Mammary epithelial cell (primary cell): ENCODE measurements around the gene ACER2.
"Not testable (repeated sequence)": the region's sequence is repeated elsewhere in the genome, so short reads cannot be mapped to it uniquely, and the experiment has no call there.

Source experiments
- CTCF ChIP-seq, 2 donors: IDR thresholded peaks in 1 of 2; conservative IDR thresholded peaks in 1 of 2; 2 replicates each; pipeline ENCODE4 v1.5.1; 2011 to 2012; ENCODE audit warnings: inconsistent platforms in 2 of 2, low read length in 2 of 2, mild to moderate bottlenecking in 2 of 2, control low read depth in 1 of 2, low read depth in 1 of 2; ENCODE audit not compliant: insufficient read depth in 1 of 2; ENCODE audit errors: extremely low read depth in 1 of 2
- EZH2 ChIP-seq: IDR thresholded peaks from 2 replicates; pipeline ENCODE4 v1.6.1; 2012; ENCODE audit warnings: low read length, inconsistent platforms, borderline replicate concordance

- TF ChIP-seq CTCF (conservative IDR thresholded peaks at IDR 0.05 in 1 of 2, IDR thresholded peaks at IDR 0.05 in 1 of 2; ENCODE audit: extremely low read depth in 1 of 2, insufficient read depth in 1 of 2, low read depth in 1 of 2, low read length in 2 of 2); EZH2: not testable (repeated sequence)
Observed at GRCh38 chr9:19403231-19403630, 5.6 kb upstream of the ACER2 start.
